Measurements from ENCODE around the gene NIT1. TPM values are rescaled to one million over a fixed set of nuclear protein-coding genes. Genes with fewer than 3 reads are reported as not detected.

NIT1 gene
- total and polyA plus RNA-seq, 8 donors = 38.7 to 44.6 (median 41.2) TPM

GRCh38 chr1:161162806-161163205, 44.9 kb downstream of the NIT1 start:
- Histone ChIP-seq H3K9me3 (no peaks in the 10 kb centered on the region), H3K36me3 (peaks cover 0 to 44% of the 10 kb centered on the region in 2 donors), H3K27ac (no peak overlapping the region), H3K4me1 (peaks cover 14 to 51% of the 10 kb centered on the region in 2 donors), H3K4me3 (no peak overlapping the region), H3K27me3 (no peaks in the 10 kb centered on the region)
- DNase-seq (no peak), ATAC-seq (no peak)
- TF ChIP-seq CTCF (IDR thresholded peaks at IDR 0.05) = no peak
- intact Hi-C loops (cut with DNase I) = no loop called here

GRCh38 chr1:161163793-161164192, 45.9 kb downstream of the NIT1 start:
- ATAC-seq = no peak
- peaks cover 12 to 48% of the 10 kb centered on the region in 2 donors for H3K4me1 ChIP-seq
- DNase-seq = peak in 1 of 4 donors; percentile 32
- peaks cover 0 to 39% of the 10 kb centered on the region in 2 donors for H3K36me3 ChIP-seq
- no peaks in the 10 kb centered on the region for H3K27me3 ChIP-seq
- intact Hi-C loops (cut with DNase I) = no loop called here
- H3K27ac ChIP-seq = no peak overlapping the region
- H3K4me3 ChIP-seq = no peak overlapping the region
- no peak for TF ChIP-seq CTCF (IDR thresholded peaks at IDR 0.05)
- no peaks in the 10 kb centered on the region for H3K9me3 ChIP-seq

- ATAC-seq (no peak), DNase-seq (peak in 1 of 4 donors; percentile 33)
- TF ChIP-seq CTCF (IDR thresholded peaks at IDR 0.05) = no peak
- intact Hi-C loops (cut with DNase I) = no loop called here
- Histone ChIP-seq H3K9me3 (no peaks in the 10 kb centered on the region), H3K27ac (peak overlapping the region; percentile 88 to 96), H3K36me3 (peaks cover 0 to 52% of the 10 kb centered on the region in 2 donors), H3K27me3 (no peaks in the 10 kb centered on the region), H3K4me1 (peaks cover 7 to 42% of the 10 kb centered on the region in 2 donors), H3K4me3 (peak overlapping the region in 1 of 2 donors; percentile 73)
Observed at GRCh38 chr1:161164901-161165610, 47.2 kb downstream of the NIT1 start.

GRCh38 chr1:161165742-161166668, 48.1 kb downstream of the NIT1 start, which contains the start of gene PPOX:
Gene PPOX, plus strand, starts transcription at chr1:161166426. Its CDS starts 422 bp downstream, at chr1:161166848.
- ATAC-seq (peak; percentile 95), DNase-seq (peak; percentile 96 to 98 (median 96))
- Histone ChIP-seq H3K9me3 (no peaks in the 10 kb centered on the region), H3K4me1 (peaks cover 4 to 32% of the 10 kb centered on the region in 2 donors), H3K27me3 (no peaks in the 10 kb centered on the region), H3K4me3 (peak within 1 kb of the TSS; percentile 62 to 73), H3K36me3 (peaks cover 0 to 58% of the 10 kb centered on the region in 2 donors), H3K27ac (peak within 1 kb of the TSS; percentile 88 to 96)
- intact Hi-C loops (cut with DNase I) = no loop called here
- TF ChIP-seq CTCF (IDR thresholded peaks at IDR 0.05) = peak in 1 of 2 donors; percentile 35
